T-cell (primary cell): ENCODE data around the gene COL18A1. TPM values are rescaled to one million over a fixed set of nuclear protein-coding genes. Genes with fewer than 3 reads are reported as not detected.

Experiments
- ATAC-seq, 4 experiments: fragments of 200-7000 bp in 3 of 4; fragments of 150-1000 bp in 1 of 4; cut with Tn5 transposase; replicated peaks in 1 of 4; 1 replicate in 3 of 4; 2 replicates in 1 of 4; pipeline ENCODE4 v1.10.0; 2021; ENCODE audit warnings: moderate library complexity in 3 of 4, mild to moderate bottlenecking in 2 of 4, moderate number of reproducible peaks in 1 of 4
- CTCF ChIA-PET, 2 donors: fragments of 300-600 bp; sonication (Branson Sonifier 250); formaldehyde crosslinking; loops; one replicate each; lab custom pipeline; 2022; ENCODE audit warnings: antibody characterized with exemption in 2 of 2; lab: Charles Lee
- POLR2A ChIA-PET, 2 donors: fragments of 300-600 bp; sonication (Branson Sonifier 250); formaldehyde crosslinking; loops; one replicate each; lab custom pipeline; 2022; ENCODE audit warnings: antibody characterized with exemption in 2 of 2; lab: Charles Lee
- DNase-seq, 35 experiments: peaks; one replicate each; pipeline versions ENCODE4 v3.0.0 to v3.0.0-alpha.2; 2013 to 2023
- H3K27ac ChIP-seq: one replicate; pipeline ENCODE4 v1.5.1; 2013; ENCODE audit warnings: low read length
- H3K27me3 ChIP-seq, 2 experiments: replicated peaks in 1 of 2; 1 replicate in 1 of 2; 2 replicates in 1 of 2; pipeline versions ENCODE4 v1.6.1 to v1.7.0; 2013; ENCODE audit warnings: low read length in 1 of 2, mixed read lengths in 1 of 2; ENCODE audit not compliant: control insufficient read depth in 2 of 2, insufficient read depth in 2 of 2; ENCODE audit errors: extremely low read depth in 1 of 2
- H3K36me3 ChIP-seq, 2 donors: 1 replicate in 1 of 2; 2 replicates in 1 of 2; pipeline versions ENCODE4 v1.6.1 to v1.7.0; 2013; ENCODE audit warnings: low read length in 1 of 2; ENCODE audit not compliant: control insufficient read depth in 2 of 2, insufficient read depth in 1 of 2; ENCODE audit errors: extremely low read depth in 1 of 2
- H3K4me1 ChIP-seq, 2 experiments: 1 replicate in 1 of 2; 2 replicates in 1 of 2; pipeline versions ENCODE4 v1.6.1 to v1.7.0; 2013; ENCODE audit warnings: low read length in 2 of 2, mixed read lengths in 1 of 2; ENCODE audit not compliant: insufficient read depth in 2 of 2, control insufficient read depth in 1 of 2; ENCODE audit errors: extremely low read depth in 1 of 2
- H3K4me3 ChIP-seq, 2 donors: 1 replicate in 1 of 2; 2 replicates in 1 of 2; pipeline versions ENCODE4 v1.5.1 to v1.7.0; 2013; ENCODE audit warnings: mild to moderate bottlenecking in 2 of 2, low read length in 1 of 2, moderate library complexity in 1 of 2; ENCODE audit not compliant: control insufficient read depth in 1 of 2; ENCODE audit errors: extremely low read depth in 1 of 2
- H3K9me3 ChIP-seq: 2 replicates; pipeline ENCODE4 v1.7.0; 2013
- H3K27ac Mint-ChIP-seq, 2 donors: one replicate each; pipeline ENCODE4 v1.8.0; 2020 to 2021; ENCODE audit warnings: mild to moderate bottlenecking in 2 of 2, mixed read lengths in 2 of 2
- H3K27me3 Mint-ChIP-seq, 2 donors: one replicate each; pipeline ENCODE4 v1.8.0; 2021 to 2022; ENCODE audit warnings: mixed read lengths in 2 of 2
- H3K36me3 Mint-ChIP-seq: one replicate; pipeline ENCODE4 v1.8.0; 2021; ENCODE audit warnings: mixed read lengths
- H3K4me1 Mint-ChIP-seq, 3 donors: one replicate each; pipeline ENCODE4 v1.8.0; 2020 to 2022; ENCODE audit warnings: mixed read lengths in 3 of 3, mild to moderate bottlenecking in 1 of 3
- H3K4me3 Mint-ChIP-seq, 3 donors: one replicate each; pipeline ENCODE4 v1.8.0; 2020 to 2022; ENCODE audit warnings: mild to moderate bottlenecking in 3 of 3, mixed read lengths in 3 of 3, moderate library complexity in 3 of 3
- H3K9me3 Mint-ChIP-seq, 3 donors: one replicate each; pipeline ENCODE4 v1.8.0; 2020 to 2022; ENCODE audit warnings: mixed read lengths in 3 of 3
- WGBS: methylation state at CpG from one replicate; pipeline ENCODE4 v1.1.5; 2013; ENCODE audit warnings: missing lambda C conversion rate; ENCODE audit not compliant: insufficient coverage; 5-methylcytosine and 5-hydroxymethylcytosine counted together
- total RNA-seq, 35 experiments: library from RNA in 6 of 35; stranded (reverse) in 6 of 35; fragments of 120-200 nt in 1 of 35; gene quantifications; one replicate each; pipeline versions ENCODE4 v1.2.1 to v1.2.4 and lab custom pipeline; 2013 to 2026

The COL18A1 gene
- total RNA-seq, 5 donors from 2014 or later (not counting 1 experiment from before 2014, with no cell fraction given) = 7.2 to 53.8 (median 10.5) TPM

DNA sequence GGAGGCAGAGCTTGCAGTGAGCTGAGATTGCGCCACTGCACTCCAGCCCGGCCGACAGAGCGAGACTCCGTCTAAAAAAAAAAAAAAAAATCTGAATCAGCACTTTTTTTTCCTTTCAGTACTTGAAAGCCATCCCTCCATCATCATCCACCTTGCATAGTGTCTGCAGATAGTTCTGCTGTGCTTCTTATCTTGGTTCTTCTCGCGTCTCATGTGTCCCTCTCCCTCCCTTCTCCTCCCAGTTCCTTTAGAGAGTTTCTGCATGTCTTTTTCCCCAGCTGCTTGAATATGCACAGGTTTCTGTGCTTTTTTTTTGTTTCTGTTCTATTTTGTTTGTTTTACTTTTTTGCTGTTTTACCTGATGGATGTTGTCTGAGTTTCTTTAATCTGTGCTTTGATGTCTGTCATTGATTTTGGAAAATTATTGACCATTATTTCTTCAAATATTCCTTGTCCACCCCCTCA, 3.9 kb upstream of the COL18A1 start:
- peaks cover 2 to 14% of the 10 kb centered on the region in 2 experiments for H3K4me1 ChIP-seq
- WGBS = 100% methylated on average over 3 of the region's 7 CpGs
- H3K27me3 ChIP-seq = peaks cover 7 to 42% of the 10 kb centered on the region in 2 experiments
- H3K9me3 Mint-ChIP-seq = peaks cover 7 to 9% (median 7%) of the 10 kb centered on the region in 3 donors
- peaks cover 33 to 51% of the 10 kb centered on the region in 2 donors for H3K27me3 Mint-ChIP-seq
- peaks cover 6 to 12% (median 11%) of the 10 kb centered on the region in 3 donors for H3K4me1 Mint-ChIP-seq
- peak overlapping the region in 1 of 2 donors; percentile 15 for H3K4me3 ChIP-seq
- no peak overlapping the region for H3K27ac ChIP-seq
- peaks cover 7% of the 10 kb centered on the region for H3K36me3 Mint-ChIP-seq
- no peaks in the 10 kb centered on the region for H3K36me3 ChIP-seq
- ChIA-PET POLR2A (no interaction called here), CTCF (no interaction called here)
- ATAC-seq = no peak
- peaks cover 3% of the 10 kb centered on the region for H3K9me3 ChIP-seq
- no peak overlapping the region for H3K4me3 Mint-ChIP-seq
- H3K27ac Mint-ChIP-seq = no peak overlapping the region
- no peak for DNase-seq

- Mint-ChIP-seq H3K4me1 (peaks cover 8 to 15% (median 11%) of the 10 kb centered on the region in 3 donors), H3K4me3 (no peak overlapping the region), H3K36me3 (peaks cover 7% of the 10 kb centered on the region), H3K9me3 (peaks cover 7 to 9% (median 7%) of the 10 kb centered on the region in 3 donors), H3K27me3 (peaks cover 35 to 61% of the 10 kb centered on the region in 2 donors), H3K27ac (no peak overlapping the region)
- H3K4me1 ChIP-seq = peaks cover 3 to 16% of the 10 kb centered on the region in 2 experiments
- ChIA-PET CTCF (no interaction called here), POLR2A (no interaction called here)
- H3K27me3 ChIP-seq = peaks cover 8 to 49% of the 10 kb centered on the region in 2 experiments
- no peaks in the 10 kb centered on the region for H3K36me3 ChIP-seq
- 86% methylated on average over 13 of the region's 17 CpGs for WGBS
- peaks cover 3% of the 10 kb centered on the region for H3K9me3 ChIP-seq
- H3K27ac ChIP-seq = no peak overlapping the region
- H3K4me3 ChIP-seq = no peak overlapping the region
- DNase-seq (no peak), ATAC-seq (no peak)
Measured at GRCh38 chr21:45401916-45402900, 2.8 kb upstream of the COL18A1 start.

DNA sequence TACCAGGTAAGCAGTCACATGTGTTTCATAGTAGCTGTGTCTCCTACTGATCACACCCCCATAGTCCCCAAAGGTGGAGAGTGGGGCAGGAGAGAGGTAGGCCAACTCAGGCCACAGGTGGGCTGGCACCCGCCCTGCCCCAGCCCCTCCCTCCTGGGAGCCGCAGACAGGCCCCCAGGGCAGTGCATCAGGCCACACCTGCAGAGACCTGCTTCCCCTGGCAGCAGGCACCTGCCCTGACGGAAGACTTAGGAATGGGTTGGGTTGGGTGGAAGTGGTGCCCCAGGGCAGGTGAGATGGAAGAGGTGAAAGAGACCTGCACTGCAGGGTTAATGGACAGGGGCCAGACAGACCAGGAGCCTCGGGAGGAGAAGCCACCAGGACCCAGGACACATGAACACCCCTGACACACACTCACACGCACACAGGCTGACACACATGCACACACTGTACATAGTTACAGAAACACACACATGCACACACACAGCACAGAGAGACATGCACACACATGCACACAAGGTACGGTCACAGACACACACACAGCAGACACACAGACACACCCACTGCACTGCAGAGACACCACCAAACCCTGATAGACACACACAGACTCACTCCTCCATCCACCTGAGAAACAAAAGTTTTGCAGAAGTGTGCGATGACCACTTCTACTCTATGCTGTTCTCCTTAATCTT, 1.7 kb upstream of the COL18A1 start:
- Mint-ChIP-seq H3K9me3 (peaks cover 7 to 9% (median 7%) of the 10 kb centered on the region in 3 donors), H3K27ac (no peak overlapping the region), H3K4me3 (peak overlapping the region; percentile 69 to 82 (median 73)), H3K36me3 (peaks cover 7% of the 10 kb centered on the region), H3K27me3 (peaks cover 36 to 72% of the 10 kb centered on the region in 2 donors), H3K4me1 (peaks cover 8 to 15% (median 11%) of the 10 kb centered on the region in 3 donors)
- peaks cover 3% of the 10 kb centered on the region for H3K9me3 ChIP-seq
- no peak for DNase-seq
- H3K27ac ChIP-seq = no peak overlapping the region
- no peak for ATAC-seq
- H3K4me3 ChIP-seq = no peak overlapping the region
- H3K27me3 ChIP-seq = peaks cover 12 to 57% of the 10 kb centered on the region in 2 experiments
- H3K36me3 ChIP-seq = no peaks in the 10 kb centered on the region
- 83% methylated on average over 3 of the region's 7 CpGs for WGBS
- peaks cover 3 to 16% of the 10 kb centered on the region in 2 experiments for H3K4me1 ChIP-seq
- ChIA-PET CTCF (no interaction called here), POLR2A (no interaction called here)

DNA sequence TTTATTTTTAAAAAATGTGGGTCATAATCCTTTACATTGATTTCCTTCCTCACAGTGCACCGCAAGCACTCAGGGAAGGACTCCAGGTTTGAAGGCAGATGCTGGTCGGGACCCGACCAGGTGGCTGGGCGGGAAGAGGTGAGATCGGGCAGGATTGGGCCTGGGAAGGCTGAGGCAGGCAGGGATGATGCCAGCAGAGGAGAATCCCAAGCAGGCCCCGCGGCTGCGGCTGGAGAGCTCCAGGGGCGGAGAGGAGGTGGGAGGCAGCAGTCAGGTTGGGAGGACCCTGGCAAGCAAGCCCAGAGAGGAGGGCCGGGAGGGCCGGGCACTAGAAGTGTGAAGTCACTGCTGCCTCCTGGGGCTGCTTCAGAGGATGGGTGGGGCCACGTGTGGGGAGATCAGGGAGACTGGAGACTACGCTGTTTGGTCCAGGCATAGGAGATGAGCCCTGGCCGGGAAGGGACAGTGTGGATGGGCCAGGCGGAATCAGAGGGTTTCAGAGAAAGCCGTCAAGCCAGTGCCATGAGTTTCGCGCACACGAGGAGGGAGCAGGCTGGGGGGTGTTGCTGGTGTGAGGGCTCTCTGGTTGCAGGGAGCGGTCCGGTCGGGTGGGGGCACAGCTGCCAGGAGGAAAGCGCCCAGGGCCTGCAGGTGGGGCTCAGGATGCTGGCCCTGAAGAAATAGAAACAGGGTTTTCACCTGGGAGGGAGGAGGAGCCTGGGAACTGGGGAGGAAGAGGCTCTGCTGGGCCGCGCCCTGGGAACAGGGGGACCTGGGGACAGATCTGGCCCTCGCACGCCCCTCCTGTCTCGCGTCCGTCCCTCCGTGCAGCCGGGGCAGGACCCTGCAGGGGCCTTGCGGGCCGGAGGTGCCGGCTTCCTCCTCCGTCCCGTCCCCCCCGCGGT, 888 bp upstream of the COL18A1 start:
- DNase-seq (no peak), ATAC-seq (peak; percentile 5 to 20 (median 16))
- H3K27me3 ChIP-seq = peaks cover 12 to 64% of the 10 kb centered on the region in 2 experiments
- H3K36me3 ChIP-seq = no peaks in the 10 kb centered on the region
- H3K36me3 Mint-ChIP-seq = peaks cover 7% of the 10 kb centered on the region
- ChIA-PET POLR2A (no interaction called here), CTCF (no interaction called here)
- peak overlapping the region in 1 of 2 donors; percentile 76 for H3K27ac Mint-ChIP-seq
- peaks cover 38 to 72% of the 10 kb centered on the region in 2 donors for H3K27me3 Mint-ChIP-seq
- no peak overlapping the region for H3K27ac ChIP-seq
- H3K4me3 ChIP-seq = peak overlapping the region; percentile 48 to 64
- H3K4me3 Mint-ChIP-seq = peak overlapping the region; percentile 69 to 82 (median 73)
- H3K4me1 ChIP-seq = peaks cover 3 to 16% of the 10 kb centered on the region in 2 experiments
- peaks cover 3% of the 10 kb centered on the region for H3K9me3 ChIP-seq
- WGBS = 26% methylated on average over 37 of the region's 39 CpGs
- H3K4me1 Mint-ChIP-seq = peaks cover 8 to 15% (median 11%) of the 10 kb centered on the region in 3 donors
- H3K9me3 Mint-ChIP-seq = peaks cover 7 to 9% (median 7%) of the 10 kb centered on the region in 3 donors

DNA sequence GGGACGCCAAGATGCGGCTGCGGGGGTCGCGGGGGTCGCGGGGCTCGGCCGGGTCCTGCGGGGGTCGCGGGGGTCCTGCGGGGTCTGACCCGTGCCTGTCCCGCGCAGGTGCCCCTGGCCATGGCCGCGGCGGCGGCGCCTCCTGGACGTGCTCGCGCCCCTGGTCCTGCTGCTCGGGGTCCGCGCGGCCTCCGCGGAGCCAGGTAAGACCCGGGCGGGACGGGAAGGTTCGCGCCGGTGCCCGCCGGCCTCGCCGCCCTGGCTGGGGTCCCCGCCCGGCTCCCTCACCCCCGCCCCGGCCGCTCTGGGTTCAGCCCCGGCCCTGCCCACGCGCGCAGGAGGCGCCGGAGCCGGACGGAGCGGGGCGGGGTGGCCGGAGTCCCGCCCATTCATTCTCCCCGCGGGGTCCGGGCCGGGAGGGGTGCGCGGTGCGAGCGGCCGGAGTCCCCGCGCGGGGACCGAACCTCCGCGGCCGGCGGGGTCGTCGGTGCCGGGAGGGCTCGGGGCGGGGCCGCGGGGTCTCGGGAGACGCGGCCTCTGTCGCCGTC, 380 bp downstream of the COL18A1 start:
- DNase-seq = no peak
- H3K36me3 Mint-ChIP-seq = peaks cover 7% of the 10 kb centered on the region
- Histone ChIP-seq H3K4me3 (no peak overlapping the region), H3K9me3 (peaks cover 3% of the 10 kb centered on the region), H3K36me3 (no peaks in the 10 kb centered on the region), H3K27ac (no peak overlapping the region), H3K27me3 (peaks cover 12 to 73% of the 10 kb centered on the region in 2 experiments), H3K4me1 (peaks cover 3 to 16% of the 10 kb centered on the region in 2 experiments)
- POLR2A ChIA-PET = no interaction called here
- H3K4me1 Mint-ChIP-seq = peaks cover 8 to 15% (median 11%) of the 10 kb centered on the region in 3 donors
- no peak overlapping the region for H3K27ac Mint-ChIP-seq
- peak; percentile 20 to 28 (median 25) for ATAC-seq
- peaks cover 7 to 9% (median 7%) of the 10 kb centered on the region in 3 donors for H3K9me3 Mint-ChIP-seq
- WGBS = 2% methylated on average over 86 of the region's 86 CpGs
- H3K27me3 Mint-ChIP-seq = peaks cover 38 to 69% of the 10 kb centered on the region in 2 donors
- H3K4me3 Mint-ChIP-seq = no peak overlapping the region
- CTCF ChIA-PET = no interaction called here
